Esophagus squamous epithelium (tissue), 5 donors: ENCODE measurements around the gene CCDC134. TPM values are rescaled to one million over a fixed set of nuclear protein-coding genes. Genes with fewer than 3 reads are reported as not detected.

ENCODE experiments used
- DNase-seq: peaks from one replicate; lab custom pipeline; 2025; lab: John Stamatoyannopoulos, UW
- H3K27ac ChIP-seq, 4 donors: fragments of 200-600 bp; sonication (generic); one replicate each; pipeline ENCODE4 v1.5.1; 2016 to 2019; ENCODE audit warnings: mild to moderate bottlenecking in 1 of 4
- H3K27me3 ChIP-seq, 4 donors: fragments of 200-600 bp; sonication (generic); 1 replicate in 3 of 4; 2 replicates in 1 of 4; pipeline versions ENCODE4 v1.5.1 to v1.6.0; 2017 to 2021; ENCODE audit warnings: antibody characterized with exemption in 1 of 4
- H3K36me3 ChIP-seq, 3 donors: fragments of 200-600 bp; sonication (generic); one replicate each; pipeline ENCODE4 v1.5.1; 2016 to 2019
- H3K4me1 ChIP-seq, 3 donors: fragments of 200-600 bp; sonication (generic); one replicate each; pipeline ENCODE4 v1.5.1; 2017 to 2019
- H3K4me3 ChIP-seq, 4 donors: fragments of 200-600 bp; sonication (generic); 1 replicate in 3 of 4; 2 replicates in 1 of 4; pipeline ENCODE4 v1.5.1; 2016 to 2019; ENCODE audit warnings: mild to moderate bottlenecking in 2 of 4, moderate library complexity in 1 of 4
- H3K9me3 ChIP-seq, 3 donors: fragments of 200-600 bp; sonication (generic); one replicate each; pipeline ENCODE4 v1.5.1; 2016 to 2019
- POLR2A ChIP-seq, 4 donors: fragments of 450-650 bp; IDR thresholded peaks; one replicate each; pipeline ENCODE4 v1.6.1; 2017; ENCODE audit warnings: antibody characterized with exemption in 4 of 4, mild to moderate bottlenecking in 4 of 4, moderate library complexity in 3 of 4
- WGBS, 2 donors: methylation state at CpG; one replicate each; pipeline ENCODE4 v1.1.5; 2018; 5-methylcytosine and 5-hydroxymethylcytosine counted together
- intact Hi-C: fragments of 100-400 bp; cut with DNase I; formaldehyde crosslinking; loops from one replicate; pipeline ENCODE4 v1.15.0; 2022
- total RNA-seq, 4 donors: library from RNA; depleted of rRNA; stranded (reverse); fragments of >200 nt; gene quantifications; one replicate each; pipeline ENCODE4 v1.1.0, GENCODE V29; 2016
- TF ChIP-seq, protein P1 (sequence below), 6 experiments: fragments of 450-650 bp in 4 of 6; fragments of 200-600 bp in 2 of 6; sonication (generic) in 2 of 6; IDR thresholded peaks; one replicate each; pipeline ENCODE4 v1.5.1; 2016 to 2019; ENCODE audit warnings: antibody characterized with exemption in 6 of 6, mild to moderate bottlenecking in 4 of 6, moderate library complexity in 4 of 6
- donor health status: DM: yes; HTN: yes; CAD: no.

Gene CCDC134
- total RNA-seq, 4 donors from 2014 or later: 5.1 to 9.0 (median 7.2) TPM

DNA sequence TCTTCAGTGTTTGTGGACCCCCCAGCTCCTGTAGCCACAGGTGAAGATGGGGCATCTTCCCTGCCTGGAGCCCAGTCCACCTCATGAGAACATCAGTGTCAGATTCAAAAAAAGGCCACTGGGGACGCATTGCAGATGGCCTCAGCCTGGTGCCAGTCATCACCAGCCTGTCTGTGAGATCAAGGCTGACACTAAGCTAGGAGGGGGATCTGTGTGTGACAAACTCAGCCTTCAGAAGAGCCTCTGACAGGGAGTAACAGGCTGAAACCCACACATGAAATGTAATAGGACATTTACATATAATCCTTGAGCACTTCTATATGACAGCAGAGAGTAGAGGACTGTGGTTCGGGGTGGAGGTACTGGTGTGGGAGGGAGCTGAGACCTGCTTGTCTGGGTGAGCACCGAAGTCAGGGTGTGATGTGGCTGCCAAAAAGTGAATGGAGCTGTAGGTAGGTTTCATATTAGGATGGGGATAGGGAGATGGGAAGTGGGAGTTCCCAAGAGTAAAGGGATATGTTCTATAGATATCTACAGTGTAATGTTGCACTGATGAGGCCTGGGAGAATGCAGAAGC lies 20.5 kb upstream of the CCDC134 start:
- Histone ChIP-seq H3K27ac (no peak overlapping the region), H3K36me3 (no peaks in the 10 kb centered on the region), H3K4me3 (no peak overlapping the region), H3K27me3 (no peaks in the 10 kb centered on the region), H3K9me3 (no peaks in the 10 kb centered on the region), H3K4me1 (no peaks in the 10 kb centered on the region)
- no peak for TF ChIP-seq POLR2A (IDR thresholded peaks at IDR 0.05)
- WGBS, 2 donors: 57 to 74% methylated on average over 2 to 3 of the region's 3 CpGs
- no peak for DNase-seq
- intact Hi-C loops: no loop called here

DNA sequence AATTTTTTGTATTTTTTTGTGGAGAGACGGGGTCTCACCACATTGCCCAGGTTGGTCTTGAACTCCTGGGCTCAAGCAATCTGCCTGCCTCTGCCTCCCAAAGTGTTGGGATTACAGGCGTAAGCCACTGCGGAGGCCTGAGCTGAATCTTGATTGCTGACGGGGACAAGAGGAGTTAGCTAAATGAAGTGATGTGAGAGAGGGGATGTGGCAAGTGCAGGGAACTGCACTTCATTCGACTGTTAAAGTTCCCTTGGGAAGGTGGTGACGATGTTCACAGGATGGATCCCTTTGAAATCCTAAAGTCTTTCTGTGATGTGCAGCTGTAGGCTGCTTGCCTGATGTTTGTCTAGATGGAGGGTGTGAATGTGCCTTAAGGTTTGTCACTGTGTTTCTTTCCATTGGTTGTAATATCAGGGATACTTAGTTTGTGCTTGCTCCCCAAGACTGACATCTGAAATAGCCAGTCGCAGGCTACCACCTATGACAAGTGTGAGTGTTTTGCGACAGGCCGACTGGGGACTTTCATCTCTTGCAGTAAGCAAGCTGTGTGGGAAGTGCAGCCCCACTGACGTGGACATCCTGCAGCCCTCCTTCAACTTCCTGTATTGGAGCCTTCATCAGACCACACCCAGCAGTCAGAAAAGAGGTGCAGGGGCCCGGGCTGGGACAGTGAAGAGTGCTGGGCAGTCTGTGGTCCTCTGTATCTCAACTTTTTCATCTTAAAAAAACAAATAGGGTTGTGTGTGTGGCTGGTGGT lies 19.6 kb upstream of the CCDC134 start:
- TF ChIP-seq POLR2A (IDR thresholded peaks at IDR 0.05): peak in 1 of 4 donors; percentile 60
- TF ChIP-seq, protein P1, sequence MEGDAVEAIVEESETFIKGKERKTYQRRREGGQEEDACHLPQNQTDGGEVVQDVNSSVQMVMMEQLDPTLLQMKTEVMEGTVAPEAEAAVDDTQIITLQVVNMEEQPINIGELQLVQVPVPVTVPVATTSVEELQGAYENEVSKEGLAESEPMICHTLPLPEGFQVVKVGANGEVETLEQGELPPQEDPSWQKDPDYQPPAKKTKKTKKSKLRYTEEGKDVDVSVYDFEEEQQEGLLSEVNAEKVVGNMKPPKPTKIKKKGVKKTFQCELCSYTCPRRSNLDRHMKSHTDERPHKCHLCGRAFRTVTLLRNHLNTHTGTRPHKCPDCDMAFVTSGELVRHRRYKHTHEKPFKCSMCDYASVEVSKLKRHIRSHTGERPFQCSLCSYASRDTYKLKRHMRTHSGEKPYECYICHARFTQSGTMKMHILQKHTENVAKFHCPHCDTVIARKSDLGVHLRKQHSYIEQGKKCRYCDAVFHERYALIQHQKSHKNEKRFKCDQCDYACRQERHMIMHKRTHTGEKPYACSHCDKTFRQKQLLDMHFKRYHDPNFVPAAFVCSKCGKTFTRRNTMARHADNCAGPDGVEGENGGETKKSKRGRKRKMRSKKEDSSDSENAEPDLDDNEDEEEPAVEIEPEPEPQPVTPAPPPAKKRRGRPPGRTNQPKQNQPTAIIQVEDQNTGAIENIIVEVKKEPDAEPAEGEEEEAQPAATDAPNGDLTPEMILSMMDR (IDR thresholded peaks at IDR 0.05): no peak
- H3K27me3 ChIP-seq: no peaks in the 10 kb centered on the region
- WGBS, 2 donors: 35 to 55% methylated on average over 3 to 8 of the region's 11 CpGs
- H3K36me3 ChIP-seq: no peaks in the 10 kb centered on the region
- intact Hi-C loops: no loop called here
- H3K9me3 ChIP-seq: no peaks in the 10 kb centered on the region
- peak overlapping the region in 2 of 4 donors; percentile 27 to 41 for H3K4me3 ChIP-seq
- H3K27ac ChIP-seq: peak overlapping the region in 3 of 4 donors; percentile 52 to 70 (median 64)
- DNase-seq: peak; percentile 70
- no peaks in the 10 kb centered on the region for H3K4me1 ChIP-seq

DNA sequence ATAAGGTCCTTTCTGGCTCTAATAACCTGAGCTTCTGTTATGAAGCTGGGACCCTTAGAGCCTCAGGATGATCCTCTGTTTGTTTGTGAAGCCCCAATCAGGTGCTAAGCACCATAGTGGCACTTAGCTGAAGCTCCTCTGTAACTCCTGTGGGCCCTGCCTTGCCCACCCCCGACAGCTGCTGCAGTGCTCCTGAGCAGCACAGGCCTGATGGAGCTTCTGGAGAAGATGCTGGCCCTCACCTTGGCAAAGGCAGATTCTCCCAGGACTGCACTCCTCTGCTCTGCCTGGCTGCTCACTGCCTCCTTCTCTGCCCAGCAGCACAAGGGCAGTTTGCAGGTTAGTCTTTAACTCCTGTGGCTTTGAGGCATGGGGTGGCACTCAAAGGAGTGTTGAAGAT lies 19.0 kb upstream of the CCDC134 start:
- no peak for DNase-seq
- no peak for TF ChIP-seq POLR2A (IDR thresholded peaks at IDR 0.05)
- TF ChIP-seq, protein P1 (IDR thresholded peaks at IDR 0.05): no peak
- no peaks in the 10 kb centered on the region for H3K9me3 ChIP-seq
- no peaks in the 10 kb centered on the region for H3K4me1 ChIP-seq
- no peaks in the 10 kb centered on the region for H3K27me3 ChIP-seq
- intact Hi-C loops: no loop called here
- peak overlapping the region in 3 of 4 donors; percentile 52 to 70 (median 64) for H3K27ac ChIP-seq
- WGBS, 2 donors: 100% methylated on average over 1 of the region's 1 CpG; no CpG with 5 or more reads in 1 of the 2 donors
- no peaks in the 10 kb centered on the region for H3K36me3 ChIP-seq
- H3K4me3 ChIP-seq: peak overlapping the region in 2 of 4 donors; percentile 27 to 41

DNA sequence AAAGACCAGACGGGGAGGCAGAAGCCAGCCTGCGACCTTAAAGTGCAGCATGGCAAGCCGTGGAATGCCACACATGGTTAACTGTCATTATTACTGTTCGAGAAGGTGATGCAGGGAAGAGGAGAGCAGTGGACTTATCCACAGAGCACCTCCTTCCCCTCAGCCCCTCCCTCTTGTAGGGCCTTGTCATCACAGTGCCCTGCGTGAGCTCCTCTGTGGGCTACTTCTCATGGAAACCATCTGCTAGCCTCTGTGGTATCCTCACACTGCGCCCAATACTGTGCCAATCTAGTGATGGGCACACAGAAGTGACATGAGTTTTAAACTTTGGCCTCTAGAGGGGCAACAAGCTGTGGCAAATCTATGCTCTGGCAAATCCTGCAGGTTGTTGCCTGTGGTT lies 18.2 kb upstream of the CCDC134 start:
- no peaks in the 10 kb centered on the region for H3K4me1 ChIP-seq
- no peak for DNase-seq
- no peak for TF ChIP-seq POLR2A (IDR thresholded peaks at IDR 0.05)
- TF ChIP-seq, protein P1 (IDR thresholded peaks at IDR 0.05): no peak
- no peak overlapping the region for H3K27ac ChIP-seq
- intact Hi-C loops: no loop called here
- H3K27me3 ChIP-seq: no peaks in the 10 kb centered on the region
- WGBS, 2 donors: 83 to 85% methylated on average over 6 of the region's 6 CpGs
- H3K4me3 ChIP-seq: peak overlapping the region in 2 of 4 donors; percentile 27 to 41
- H3K36me3 ChIP-seq: no peaks in the 10 kb centered on the region
- H3K9me3 ChIP-seq: no peaks in the 10 kb centered on the region

DNA sequence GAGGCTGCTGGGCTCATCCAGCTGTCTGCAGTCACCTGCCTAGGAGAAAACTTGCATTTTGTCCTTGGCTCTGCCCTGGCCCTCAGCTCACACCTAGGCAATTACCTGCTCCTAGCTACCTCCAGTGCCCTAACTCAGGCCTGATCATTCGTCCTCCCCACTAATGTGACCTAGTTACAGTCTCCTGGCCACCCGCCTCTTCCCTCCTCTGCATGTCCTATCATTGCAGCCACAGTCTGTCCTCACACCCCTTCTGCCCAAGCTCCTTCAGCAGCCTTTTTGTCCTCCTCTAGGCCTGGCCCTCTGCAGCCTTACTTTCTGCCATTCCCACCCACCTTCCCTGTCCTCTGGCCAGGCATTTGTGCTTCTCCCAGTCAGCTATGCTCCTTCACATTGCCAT lies 17.7 kb upstream of the CCDC134 start:
- Histone ChIP-seq H3K9me3 (no peaks in the 10 kb centered on the region), H3K36me3 (no peaks in the 10 kb centered on the region), H3K27me3 (no peaks in the 10 kb centered on the region), H3K4me1 (no peaks in the 10 kb centered on the region), H3K27ac (no peak overlapping the region), H3K4me3 (no peak overlapping the region)
- WGBS, 2 donors: 77 to 93% methylated on average over 2 of the region's 2 CpGs
- no peak for DNase-seq
- no peak for TF ChIP-seq POLR2A (IDR thresholded peaks at IDR 0.05)
- intact Hi-C loops: no loop called here

DNA sequence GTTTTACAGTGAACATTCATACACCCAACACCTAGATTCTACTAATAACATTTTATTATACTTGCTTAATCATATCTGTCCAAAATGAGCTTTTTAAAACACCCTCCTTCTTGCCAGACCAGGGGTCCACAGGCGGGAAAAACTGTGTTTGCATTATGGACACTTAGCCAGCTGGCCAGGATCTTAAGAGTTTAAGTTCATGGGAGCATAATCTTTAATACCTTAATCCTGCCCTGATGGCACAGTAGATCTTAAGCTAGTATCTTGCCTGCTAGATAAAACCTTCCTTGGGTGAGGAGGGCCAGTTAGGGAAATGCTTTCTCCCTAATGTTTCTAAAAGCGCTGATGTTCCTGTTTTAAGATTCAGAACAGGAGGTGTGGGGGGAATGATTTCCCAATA lies 13.1 kb upstream of the CCDC134 start:
- Histone ChIP-seq H3K4me1 (no peaks in the 10 kb centered on the region), H3K9me3 (no peaks in the 10 kb centered on the region), H3K36me3 (no peaks in the 10 kb centered on the region), H3K27me3 (no peaks in the 10 kb centered on the region), H3K27ac (no peak overlapping the region), H3K4me3 (no peak overlapping the region)
- intact Hi-C loops: no loop called here
- WGBS, 2 donors: 75 to 78% methylated on average over 2 of the region's 2 CpGs
- no peak for TF ChIP-seq POLR2A (IDR thresholded peaks at IDR 0.05)
- TF ChIP-seq, protein P1 (IDR thresholded peaks at IDR 0.05): no peak
- DNase-seq: no peak
